Neural progenitor cell (in vitro differentiated cells): ENCODE measurements around the gene KRTAP19-6.

ENCODE experiments used
- CTCF ChIP-seq: fragments of 200-600 bp; sonication (generic); IDR thresholded peaks from 2 replicates; pipeline ENCODE4 v1.5.1; 2017; ENCODE audit warnings: antibody characterized with exemption, mild to moderate bottlenecking
- EZH2 ChIP-seq: fragments of 200-600 bp; sonication (generic); IDR thresholded peaks from 2 replicates; pipeline ENCODE4 v1.6.1; 2017; ENCODE audit warnings: antibody characterized with exemption, mild to moderate bottlenecking, moderate library complexity

DNA sequence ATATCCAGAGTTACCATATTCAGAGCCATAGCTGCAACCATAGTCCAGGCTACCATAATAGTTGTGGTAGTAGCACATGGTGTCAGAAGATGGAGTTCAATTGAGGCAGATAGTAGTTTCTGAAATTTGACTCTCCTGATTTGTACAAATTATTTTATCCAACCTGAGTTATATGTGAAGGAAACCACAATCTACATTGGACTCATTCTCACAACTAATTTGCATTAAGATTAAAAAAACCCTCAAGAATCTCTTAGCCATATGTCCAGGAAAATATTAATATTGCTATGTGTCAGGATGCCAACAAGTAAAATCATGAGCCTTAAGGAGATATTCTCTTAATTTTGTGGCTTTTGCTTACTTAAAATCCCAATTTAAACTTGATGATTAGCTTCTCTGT is 48.6 kb upstream of the KRTAP19-6 start, which contains the start of gene KRTAP22-2:
- TF ChIP-seq CTCF (no peak), EZH2 (no peak)
